IMR-90 (cell line): ENCODE measurements around the gene NIBAN1. TPM values are rescaled to one million over a fixed set of nuclear protein-coding genes. Genes with fewer than 3 reads are reported as not detected.

Experiments
- ATAC-seq: fragments of 200-7000 bp; cut with Tn5 transposase; 2 replicates; pipeline ENCODE4 v1.9.1; 2020; ENCODE audit warnings: low read depth, mild to moderate bottlenecking, moderate library complexity
- BruUV-seq: library from RNA; stranded (reverse); fragments of 400-500 nt; replicated peaks from 2 replicates; lab custom pipeline; 2021; lab: Mats Ljungman, UMichigan
- CTCF ChIA-PET: fragments of 300-600 bp; formaldehyde crosslinking; extraction: SDS; loops from one replicate; lab custom pipeline; 2021; ENCODE audit warnings: antibody characterized with exemption; lab: Yijun Ruan, JAX
- POLR2A ChIA-PET: fragments of 300-600 bp; sonication (Branson Sonifier 250); formaldehyde crosslinking; loops from one replicate; lab custom pipeline; 2022; ENCODE audit warnings: antibody characterized with exemption; ENCODE audit not compliant: unreplicated experiment; lab: Charles Lee
- DNase-seq: peaks from one replicate; pipeline ENCODE4 v3.0.0; 2013
- H2AFZ ChIP-seq: replicated peaks from 2 replicates; pipeline ENCODE3; 2013; ENCODE audit warnings: low read length, mild to moderate bottlenecking; ENCODE audit not compliant: poor library complexity
- H2AK5ac ChIP-seq: 2 replicates; pipeline ENCODE4 v1.6.1; 2013; ENCODE audit warnings: low read depth, low read length, inconsistent platforms
- H2AK9ac ChIP-seq: replicated peaks from 2 replicates; pipeline ENCODE3; 2013; ENCODE audit warnings: mild to moderate bottlenecking, low read depth, low read length, moderate library complexity; ENCODE audit not compliant: poor library complexity
- H2BK120ac ChIP-seq: 2 replicates; pipeline ENCODE4 v1.6.1; 2013; ENCODE audit warnings: low read depth, low read length, inconsistent platforms
- H2BK15ac ChIP-seq: 3 replicates; pipeline ENCODE4 v1.6.1; 2013; ENCODE audit warnings: low read depth, low read length, inconsistent platforms
- H2BK20ac ChIP-seq: 2 replicates; pipeline ENCODE4 v1.6.1; 2013; ENCODE audit warnings: low read depth, mild to moderate bottlenecking, inconsistent platforms, low read length, moderate library complexity
- H2BK5ac ChIP-seq: 2 replicates; pipeline ENCODE4 v1.6.1; 2013; ENCODE audit warnings: mild to moderate bottlenecking, low read depth, low read length, inconsistent platforms; ENCODE audit not compliant: poor library complexity, severe bottlenecking
- H3K14ac ChIP-seq: replicated peaks from 2 replicates; pipeline ENCODE4 v1.6.1; 2013; ENCODE audit warnings: low read depth, low read length, inconsistent platforms
- H3K18ac ChIP-seq: 2 replicates; pipeline ENCODE4 v1.6.1; 2013; ENCODE audit warnings: low read depth, low read length, control low read depth
- H3K23ac ChIP-seq: 2 replicates; pipeline ENCODE4 v1.6.1; 2013; ENCODE audit warnings: low read depth, low read length, inconsistent platforms
- H3K27ac ChIP-seq: 2 replicates; pipeline ENCODE4 v1.5.1; 2013; ENCODE audit warnings: mild to moderate bottlenecking, control low read depth, low read length; ENCODE audit not compliant: insufficient read depth
- H3K27me3 ChIP-seq: 2 replicates; pipeline ENCODE4 v1.6.1; 2013; ENCODE audit warnings: low read length; ENCODE audit not compliant: control insufficient read depth, insufficient read depth
- H3K36me3 ChIP-seq: 2 replicates; pipeline ENCODE4 v1.6.1; 2013; ENCODE audit warnings: low read length, mixed read lengths; ENCODE audit not compliant: control insufficient read depth, insufficient read depth
- H3K4ac ChIP-seq: 2 replicates; pipeline ENCODE4 v1.6.1; 2013; ENCODE audit warnings: low read depth, low read length, inconsistent platforms
- H3K4me1 ChIP-seq: 2 replicates; pipeline ENCODE4 v1.6.1; 2013; ENCODE audit warnings: low read length, mixed read lengths; ENCODE audit not compliant: control insufficient read depth, insufficient read depth
- H3K4me2 ChIP-seq: 2 replicates; pipeline ENCODE4 v1.6.1; 2013; ENCODE audit warnings: low read depth, mild to moderate bottlenecking, control low read depth, low read length, moderate library complexity
- H3K4me3 ChIP-seq: 2 replicates; pipeline ENCODE4 v1.5.1; 2013; ENCODE audit warnings: low read depth, mild to moderate bottlenecking, control low read depth, low read length, moderate library complexity; ENCODE audit not compliant: insufficient read depth
- H3K56ac ChIP-seq: 2 replicates; pipeline ENCODE4 v1.6.1; 2013; ENCODE audit warnings: low read length, inconsistent platforms; ENCODE audit not compliant: insufficient read depth; ENCODE audit errors: extremely low read depth
- H3K79me1 ChIP-seq, 2 experiments: 2 replicates each; pipeline ENCODE4 v1.6.1; 2013; ENCODE audit warnings: low read length in 2 of 2, inconsistent platforms in 1 of 2, low read depth in 1 of 2
- H3K9ac ChIP-seq: 2 replicates; pipeline ENCODE4 v1.6.1; 2013; ENCODE audit warnings: low read depth, low read length, control low read depth
- H3K9me1 ChIP-seq: 2 replicates; pipeline ENCODE4 v1.6.1; 2013; ENCODE audit warnings: low read length, inconsistent platforms; ENCODE audit not compliant: insufficient read depth
- H3K9me3 ChIP-seq: 2 replicates; pipeline ENCODE4 v1.6.1; 2013; ENCODE audit warnings: low read length; ENCODE audit not compliant: control insufficient read depth, insufficient read depth
- H4K20me1 ChIP-seq: 2 replicates; pipeline ENCODE4 v1.6.1; 2013; ENCODE audit warnings: low read length, inconsistent platforms; ENCODE audit not compliant: insufficient read depth
- H4K5ac ChIP-seq: 2 replicates; pipeline ENCODE4 v1.6.1; 2013; ENCODE audit warnings: mild to moderate bottlenecking, low read depth, low read length, control low read depth
- H4K8ac ChIP-seq, 2 experiments: 2 replicates each; pipeline ENCODE4 v1.6.1; 2013; ENCODE audit warnings: low read depth in 2 of 2, low read length in 2 of 2, control low read depth in 1 of 2, inconsistent platforms in 1 of 2
- H4K91ac ChIP-seq: 2 replicates; pipeline ENCODE4 v1.6.1; 2013; ENCODE audit warnings: low read depth, low read length, inconsistent platforms; ENCODE audit not compliant: insufficient read depth
- CEBPB ChIP-seq: IDR thresholded peaks from 2 replicates; pipeline ENCODE4 v1.6.1; 2012; ENCODE audit warnings: low read depth, low read length, improper control_type of control experiment
- CHD1 ChIP-seq: IDR thresholded peaks from 2 replicates; pipeline ENCODE4 v1.6.1; 2012; ENCODE audit warnings: low read depth, low read length, improper control_type of control experiment
- POLR2A ChIP-seq: IDR thresholded peaks from 2 replicates; pipeline ENCODE4 v1.6.1; 2012; ENCODE audit warnings: mild to moderate bottlenecking, low read depth, low read length
- dilution Hi-C: fragments of 300-500 bp; cut with HindIII; formaldehyde crosslinking; loops from one replicate; pipeline ENCODE4 v1.14.3; 2018; ENCODE audit warnings: low sequenced_read_pairs; ENCODE audit not compliant: unreplicated experiment
- in situ Hi-C: fragments of 300-500 bp; cut with MboI; formaldehyde crosslinking; loops from 3 replicates; pipeline ENCODE4 v1.14.3; 2019; ENCODE audit warnings: low sequenced_read_pairs, inconsistent platforms, mixed read lengths
- intact Hi-C: fragments of 100-400 bp; cut with micrococcal nuclease; formaldehyde crosslinking; loops from 2 replicates; pipeline ENCODE4 v1.10.0; 2022
- polyA plus RNA-seq, 3 experiments: library from polyadenylated mRNA; depleted of rRNA; stranded (reverse); fragments of >200 nt; gene quantifications; 2 replicates each; pipeline ENCODE4 v1.2.3, GENCODE V29; 2012; ENCODE audit warnings: low replicate concordance in 1 of 3
- total RNA-seq: library from RNA; depleted of rRNA; stranded (reverse); fragments of >200 nt; gene quantifications from 2 replicates; pipeline ENCODE4 v1.2.3, GENCODE V29; 2012

Gene NIBAN1
- total and polyA plus RNA-seq, 2 of the 4 experiments (the other 2 are of a cell fraction): 4.0 to 10.0 TPM

GRCh38 chr1:184988506-184988905 is 14.2 kb upstream of the NIBAN1 start:
- no peaks in the 10 kb centered on the region for H3K9me3 ChIP-seq
- no peak for TF ChIP-seq CEBPB
- no peak for TF ChIP-seq POLR2A
- no peak for TF ChIP-seq CHD1
- no peaks in the 10 kb centered on the region for H3K79me1 ChIP-seq
- H3K56ac ChIP-seq: no peak overlapping the region
- no TSS peak for BruUV-seq
- no peak overlapping the region for H3K14ac ChIP-seq
- DNase-seq: no peak
- intact Hi-C loops: loop anchor here (5.0 kb wide), 1 partner anchor 684 kb away; no protein-coding TSS in a partner anchor
- no peak overlapping the region for H4K5ac ChIP-seq
- H3K23ac ChIP-seq: no peak overlapping the region
- ChIA-PET POLR2A (no interaction called here), CTCF (interaction anchor here (1.4 kb wide), 1 partner anchor 182 kb away, joined by 3 read pairs; no protein-coding TSS in a partner anchor)
- no peak overlapping the region for H4K8ac ChIP-seq
- no peaks in the 10 kb centered on the region; the same call in 1 of the 2 replicates for H3K9me1 ChIP-seq
- H3K4me2 ChIP-seq: no peak overlapping the region
- H2BK120ac ChIP-seq: no peak overlapping the region
- no peak overlapping the region for H3K4me3 ChIP-seq
- in situ Hi-C loops: loop anchor here (25.0 kb wide), 1 partner anchor 174 kb away; the partner anchor contains the start of genes SWT1 and TRMT1L
- H2BK20ac ChIP-seq: no peak overlapping the region
- no peak overlapping the region for H2BK15ac ChIP-seq
- no peak for ATAC-seq
- H2AK5ac ChIP-seq: no peak overlapping the region
- no peaks in the 10 kb centered on the region for H4K20me1 ChIP-seq
- H3K18ac ChIP-seq: no peak overlapping the region
- H3K9ac ChIP-seq: no peak overlapping the region
- no peak overlapping the region for H2AK9ac ChIP-seq
- H2AFZ ChIP-seq: no peak overlapping the region
- H3K27ac ChIP-seq: no peak overlapping the region
- dilution Hi-C loops: loop anchor here (25.0 kb wide), 1 partner anchor 176 kb away; no protein-coding TSS in a partner anchor
- no peak overlapping the region for H3K4ac ChIP-seq
- no peaks in the 10 kb centered on the region for H3K4me1 ChIP-seq
- H3K36me3 ChIP-seq: no peaks in the 10 kb centered on the region
- no peaks in the 10 kb centered on the region; the same call in 1 of the 2 replicates for H3K27me3 ChIP-seq
- no peak overlapping the region for H4K91ac ChIP-seq
- H2BK5ac ChIP-seq: no peak overlapping the region
